ENCODE results near the gene TRAIP.
"Not testable (repeated sequence)": the region's sequence is repeated elsewhere in the genome, so short reads cannot be mapped to it uniquely, and the experiment has no call there.

GRCh38 chr3:49904448-49904847 lies 48.1 kb upstream of the TRAIP start:
- TF ChIP-seq CTCF (IDR thresholded peaks at IDR 0.05; ENCODE audit: low read depth, low read length); EZH2phosphoT487 (IDR thresholded peaks at IDR 0.05; ENCODE audit: low read depth): not testable (repeated sequence)
